IMR-90 (cell line): ENCODE data around the gene RABEP1. TPM values are rescaled to one million over a fixed set of nuclear protein-coding genes. Genes with fewer than 3 reads are reported as not detected.
A peak's percentile ranks its signal among the peaks of the same experiment; 100 is the strongest.

ENCODE experiments used
- ATAC-seq: fragments of 200-7000 bp; cut with Tn5 transposase; 2 replicates; pipeline ENCODE4 v1.9.1; 2020; ENCODE audit warnings: low read depth, mild to moderate bottlenecking, moderate library complexity
- BruUV-seq: library from RNA; stranded (reverse); fragments of 400-500 nt; replicated peaks from 2 replicates; lab custom pipeline; 2021; lab: Mats Ljungman, UMichigan
- CTCF ChIA-PET: fragments of 300-600 bp; formaldehyde crosslinking; extraction: SDS; loops from one replicate; lab custom pipeline; 2021; ENCODE audit warnings: antibody characterized with exemption; lab: Yijun Ruan, JAX
- POLR2A ChIA-PET: fragments of 300-600 bp; sonication (Branson Sonifier 250); formaldehyde crosslinking; loops from one replicate; lab custom pipeline; 2022; ENCODE audit warnings: antibody characterized with exemption; ENCODE audit not compliant: unreplicated experiment; lab: Charles Lee
- DNase-seq: peaks from one replicate; pipeline ENCODE4 v3.0.0; 2013
- H2AFZ ChIP-seq: replicated peaks from 2 replicates; pipeline ENCODE3; 2013; ENCODE audit warnings: low read length, mild to moderate bottlenecking; ENCODE audit not compliant: poor library complexity
- H2AK5ac ChIP-seq: 2 replicates; pipeline ENCODE4 v1.6.1; 2013; ENCODE audit warnings: low read depth, low read length, inconsistent platforms
- H2AK9ac ChIP-seq: replicated peaks from 2 replicates; pipeline ENCODE3; 2013; ENCODE audit warnings: mild to moderate bottlenecking, low read depth, low read length, moderate library complexity; ENCODE audit not compliant: poor library complexity
- H2BK120ac ChIP-seq: 2 replicates; pipeline ENCODE4 v1.6.1; 2013; ENCODE audit warnings: low read depth, low read length, inconsistent platforms
- H2BK15ac ChIP-seq: 3 replicates; pipeline ENCODE4 v1.6.1; 2013; ENCODE audit warnings: low read depth, low read length, inconsistent platforms
- H2BK20ac ChIP-seq: 2 replicates; pipeline ENCODE4 v1.6.1; 2013; ENCODE audit warnings: low read depth, mild to moderate bottlenecking, inconsistent platforms, low read length, moderate library complexity
- H2BK5ac ChIP-seq: 2 replicates; pipeline ENCODE4 v1.6.1; 2013; ENCODE audit warnings: mild to moderate bottlenecking, low read depth, low read length, inconsistent platforms; ENCODE audit not compliant: poor library complexity, severe bottlenecking
- H3K14ac ChIP-seq: replicated peaks from 2 replicates; pipeline ENCODE4 v1.6.1; 2013; ENCODE audit warnings: low read depth, low read length, inconsistent platforms
- H3K18ac ChIP-seq: 2 replicates; pipeline ENCODE4 v1.6.1; 2013; ENCODE audit warnings: low read depth, low read length, control low read depth
- H3K23ac ChIP-seq: 2 replicates; pipeline ENCODE4 v1.6.1; 2013; ENCODE audit warnings: low read depth, low read length, inconsistent platforms
- H3K27ac ChIP-seq: 2 replicates; pipeline ENCODE4 v1.5.1; 2013; ENCODE audit warnings: mild to moderate bottlenecking, control low read depth, low read length; ENCODE audit not compliant: insufficient read depth
- H3K27me3 ChIP-seq: 2 replicates; pipeline ENCODE4 v1.6.1; 2013; ENCODE audit warnings: low read length; ENCODE audit not compliant: control insufficient read depth, insufficient read depth
- H3K36me3 ChIP-seq: 2 replicates; pipeline ENCODE4 v1.6.1; 2013; ENCODE audit warnings: low read length, mixed read lengths; ENCODE audit not compliant: control insufficient read depth, insufficient read depth
- H3K4ac ChIP-seq: 2 replicates; pipeline ENCODE4 v1.6.1; 2013; ENCODE audit warnings: low read depth, low read length, inconsistent platforms
- H3K4me1 ChIP-seq: 2 replicates; pipeline ENCODE4 v1.6.1; 2013; ENCODE audit warnings: low read length, mixed read lengths; ENCODE audit not compliant: control insufficient read depth, insufficient read depth
- H3K4me2 ChIP-seq: 2 replicates; pipeline ENCODE4 v1.6.1; 2013; ENCODE audit warnings: low read depth, mild to moderate bottlenecking, control low read depth, low read length, moderate library complexity
- H3K4me3 ChIP-seq: 2 replicates; pipeline ENCODE4 v1.5.1; 2013; ENCODE audit warnings: low read depth, mild to moderate bottlenecking, control low read depth, low read length, moderate library complexity; ENCODE audit not compliant: insufficient read depth
- H3K56ac ChIP-seq: 2 replicates; pipeline ENCODE4 v1.6.1; 2013; ENCODE audit warnings: low read length, inconsistent platforms; ENCODE audit not compliant: insufficient read depth; ENCODE audit errors: extremely low read depth
- H3K79me1 ChIP-seq, 2 experiments: 2 replicates each; pipeline ENCODE4 v1.6.1; 2013; ENCODE audit warnings: low read length in 2 of 2, inconsistent platforms in 1 of 2, low read depth in 1 of 2
- H3K9ac ChIP-seq: 2 replicates; pipeline ENCODE4 v1.6.1; 2013; ENCODE audit warnings: low read depth, low read length, control low read depth
- H3K9me1 ChIP-seq: 2 replicates; pipeline ENCODE4 v1.6.1; 2013; ENCODE audit warnings: low read length, inconsistent platforms; ENCODE audit not compliant: insufficient read depth
- H3K9me3 ChIP-seq: 2 replicates; pipeline ENCODE4 v1.6.1; 2013; ENCODE audit warnings: low read length; ENCODE audit not compliant: control insufficient read depth, insufficient read depth
- H4K20me1 ChIP-seq: 2 replicates; pipeline ENCODE4 v1.6.1; 2013; ENCODE audit warnings: low read length, inconsistent platforms; ENCODE audit not compliant: insufficient read depth
- H4K5ac ChIP-seq: 2 replicates; pipeline ENCODE4 v1.6.1; 2013; ENCODE audit warnings: mild to moderate bottlenecking, low read depth, low read length, control low read depth
- H4K8ac ChIP-seq, 2 experiments: 2 replicates each; pipeline ENCODE4 v1.6.1; 2013; ENCODE audit warnings: low read depth in 2 of 2, low read length in 2 of 2, control low read depth in 1 of 2, inconsistent platforms in 1 of 2
- H4K91ac ChIP-seq: 2 replicates; pipeline ENCODE4 v1.6.1; 2013; ENCODE audit warnings: low read depth, low read length, inconsistent platforms; ENCODE audit not compliant: insufficient read depth
- BHLHE40 ChIP-seq: fragments of 150-350 bp; IDR thresholded peaks from 2 replicates; pipeline ENCODE4 v1.6.1; 2016; ENCODE audit warnings: mild to moderate bottlenecking, low read depth, low read length
- CEBPB ChIP-seq: IDR thresholded peaks from 2 replicates; pipeline ENCODE4 v1.6.1; 2012; ENCODE audit warnings: low read depth, low read length, improper control_type of control experiment
- CHD1 ChIP-seq: IDR thresholded peaks from 2 replicates; pipeline ENCODE4 v1.6.1; 2012; ENCODE audit warnings: low read depth, low read length, improper control_type of control experiment
- CTCF ChIP-seq: conservative IDR thresholded peaks from 2 replicates; pipeline ENCODE4 v1.5.1; 2012; ENCODE audit warnings: mild to moderate bottlenecking, low read depth, low read length, improper control_type of control experiment
- ELK1 ChIP-seq: fragments of 150-350 bp; IDR thresholded peaks from 2 replicates; pipeline ENCODE4 v1.6.1; 2016; ENCODE audit warnings: low read depth, mild to moderate bottlenecking, low read length, moderate library complexity, borderline replicate concordance
- FOS ChIP-seq: fragments of 150-350 bp; IDR thresholded peaks from 2 replicates; pipeline ENCODE4 v1.6.1; 2016; ENCODE audit warnings: low read depth, low read length
- MAFK ChIP-seq: IDR thresholded peaks from 2 replicates; pipeline ENCODE4 v1.6.1; 2012; ENCODE audit warnings: low read depth, low read length, improper control_type of control experiment
- MAZ ChIP-seq: IDR thresholded peaks from 2 replicates; pipeline ENCODE4 v1.6.1; 2012; ENCODE audit warnings: low read depth, mild to moderate bottlenecking, low read length, improper control_type of control experiment, moderate library complexity, borderline replicate concordance
- MXI1 ChIP-seq: IDR thresholded peaks from 2 replicates; pipeline ENCODE4 v1.6.1; 2012; ENCODE audit warnings: low read depth, mild to moderate bottlenecking, low read length, moderate library complexity, borderline replicate concordance
- NFE2L2 ChIP-seq: fragments of 150-350 bp; IDR thresholded peaks from 2 replicates; pipeline ENCODE4 v1.6.1; 2016; ENCODE audit warnings: low read depth, mild to moderate bottlenecking, low read length
- POLR2A ChIP-seq: IDR thresholded peaks from 2 replicates; pipeline ENCODE4 v1.6.1; 2012; ENCODE audit warnings: mild to moderate bottlenecking, low read depth, low read length
- RAD21 ChIP-seq: IDR thresholded peaks from 2 replicates; pipeline ENCODE4 v1.6.1; 2012; ENCODE audit warnings: low read length, improper control_type of control experiment
- RCOR1 ChIP-seq: IDR thresholded peaks from 2 replicates; pipeline ENCODE4 v1.6.1; 2012; ENCODE audit warnings: mild to moderate bottlenecking, low read length, improper control_type of control experiment; ENCODE audit not compliant: insufficient replicate concordance
- RFX5 ChIP-seq: IDR thresholded peaks from 2 replicates; pipeline ENCODE4 v1.8.0; 2012; ENCODE audit warnings: low read depth, mild to moderate bottlenecking, low read length, moderate library complexity
- SMC3 ChIP-seq: fragments of 150-350 bp; IDR thresholded peaks from 2 replicates; pipeline ENCODE4 v1.6.1; 2016; ENCODE audit warnings: low read depth, mild to moderate bottlenecking, antibody characterized with exemption, low read length, moderate library complexity
- USF2 ChIP-seq: fragments of 150-350 bp; IDR thresholded peaks from 2 replicates; pipeline ENCODE4 v1.6.1; 2017; ENCODE audit warnings: mild to moderate bottlenecking, antibody characterized with exemption, low read length, low read depth
- WGBS, 2 experiments: methylation state at CpG; one replicate each; pipeline versions ENCODE4 v1.1.5 to v1.1.7; 2013; ENCODE audit warnings: missing lambda C conversion rate in 2 of 2; ENCODE audit not compliant: insufficient read length in 1 of 2; ENCODE audit errors: extremely low coverage in 2 of 2; 5-methylcytosine and 5-hydroxymethylcytosine counted together
- dilution Hi-C: fragments of 300-500 bp; cut with HindIII; formaldehyde crosslinking; loops from one replicate; pipeline ENCODE4 v1.14.3; 2018; ENCODE audit warnings: low sequenced_read_pairs; ENCODE audit not compliant: unreplicated experiment
- in situ Hi-C: fragments of 300-500 bp; cut with MboI; formaldehyde crosslinking; loops from 3 replicates; pipeline ENCODE4 v1.14.3; 2019; ENCODE audit warnings: low sequenced_read_pairs, inconsistent platforms, mixed read lengths
- intact Hi-C: fragments of 100-400 bp; cut with micrococcal nuclease; formaldehyde crosslinking; loops from 2 replicates; pipeline ENCODE4 v1.10.0; 2022
- polyA plus RNA-seq, 3 experiments: library from polyadenylated mRNA; depleted of rRNA; stranded (reverse); fragments of >200 nt; gene quantifications; 2 replicates each; pipeline ENCODE4 v1.2.3, GENCODE V29; 2012; ENCODE audit warnings: low replicate concordance in 1 of 3
- total RNA-seq: library from RNA; depleted of rRNA; stranded (reverse); fragments of >200 nt; gene quantifications from 2 replicates; pipeline ENCODE4 v1.2.3, GENCODE V29; 2012

RABEP1 gene
- total and polyA plus RNA-seq, 2 of the 4 experiments (the other 2 are of a cell fraction): 15.3 to 38.2 TPM

DNA sequence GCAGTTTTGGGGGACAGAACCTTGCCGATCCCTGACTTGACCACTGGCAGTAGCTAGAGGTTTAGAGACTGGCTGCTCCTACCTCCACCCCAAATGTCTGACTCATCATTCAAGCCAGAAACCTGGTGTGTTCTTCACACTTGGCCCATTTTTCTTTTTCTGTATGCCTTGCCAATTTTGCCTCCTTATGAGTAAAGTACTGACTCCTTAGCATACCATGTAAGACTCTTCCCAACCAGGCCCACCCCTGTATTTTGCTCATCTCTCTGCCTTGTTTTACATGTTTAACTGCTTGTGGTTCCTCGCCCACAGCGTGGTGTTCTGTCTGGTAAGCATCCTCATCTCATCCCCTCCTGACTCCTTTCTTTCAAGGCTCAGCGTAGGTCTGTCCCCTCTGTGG is 99.5 kb downstream of the RABEP1 start:
- H2AFZ ChIP-seq: no peak overlapping the region
- ChIA-PET POLR2A (no interaction called here), CTCF (no interaction called here)
- peak; percentile 34 for DNase-seq
- WGBS, 2 experiments: 84% methylated on average over 2 of the region's 4 CpGs; no CpG with 5 or more reads in 1 of the 2 experiments
- intact Hi-C loops (no loop called here), dilution Hi-C loops (no loop called here), in situ Hi-C loops (no loop called here)
- no peak overlapping the region for H4K91ac ChIP-seq
- no peak overlapping the region for H3K9ac ChIP-seq
- no peak overlapping the region for H3K56ac ChIP-seq
- no peak overlapping the region for H3K4me3 ChIP-seq
- no peak overlapping the region for H3K4me2 ChIP-seq
- no peak overlapping the region for H3K4ac ChIP-seq
- H3K14ac ChIP-seq: no peak overlapping the region
- no peak overlapping the region for H2BK15ac ChIP-seq
- no peaks in the 10 kb centered on the region for H3K9me3 ChIP-seq
- H2AK5ac ChIP-seq: no peak overlapping the region
- no peak overlapping the region for H3K27ac ChIP-seq
- TF ChIP-seq CTCF (no peak), USF2 (no peak), MXI1 (no peak), RCOR1 (no peak), RFX5 (no peak), CHD1 (no peak), RAD21 (no peak), MAFK (no peak), MAZ (no peak), CEBPB (no peak), BHLHE40 (no peak), FOS (no peak), ELK1 (no peak), POLR2A (no peak), NFE2L2 (no peak), SMC3 (no peak)
- no peak overlapping the region for H2BK120ac ChIP-seq
- no peaks in the 10 kb centered on the region for H4K20me1 ChIP-seq
- H3K18ac ChIP-seq: no peak overlapping the region
- H3K36me3 ChIP-seq: peaks cover 55% of the 10 kb centered on the region
- no peak overlapping the region for H2BK5ac ChIP-seq
- peaks cover 0 to 3% of the 10 kb centered on the region in 2 experiments; a peak in 1 of 4 replicates for H3K79me1 ChIP-seq
- 0 out of 2 replicates have a peak, but pooled peaks cover 5% of the 10 kb centered on the region for H3K9me1 ChIP-seq
- no peak; the same call in 1 of the 2 replicates for ATAC-seq
- no peak overlapping the region for H4K8ac ChIP-seq
- H4K5ac ChIP-seq: no peak overlapping the region
- no TSS peak for BruUV-seq
- H2BK20ac ChIP-seq: no peak overlapping the region
- no peaks in the 10 kb centered on the region for H3K27me3 ChIP-seq
- peak overlapping the region; percentile 65 for H2AK9ac ChIP-seq
- no peaks in the 10 kb centered on the region for H3K4me1 ChIP-seq
- H3K23ac ChIP-seq: no peak overlapping the region
